A673 (cell line): ENCODE data around the gene CARMIL1. TPM values are rescaled to one million over a fixed set of nuclear protein-coding genes. Genes with fewer than 3 reads are reported as not detected.

ENCODE experiments used
- BruUV-seq: library from RNA; stranded (reverse); fragments of 400-500 nt; replicated peaks from 2 replicates; lab custom pipeline; 2021; lab: Mats Ljungman, UMichigan
- CTCF ChIA-PET: fragments of 300-600 bp; sonication (Branson Sonifier 250); formaldehyde crosslinking; loops from one replicate; lab custom pipeline; 2022; ENCODE audit warnings: antibody characterized with exemption; lab: Charles Lee
- POLR2A ChIA-PET: fragments of 300-600 bp; sonication (Branson Sonifier 250); formaldehyde crosslinking; loops from one replicate; lab custom pipeline; 2022; ENCODE audit warnings: antibody characterized with exemption; ENCODE audit not compliant: low non-redundant PET; lab: Charles Lee
- DNase-seq: peaks from one replicate; pipeline ENCODE4 v3.0.0-alpha.2; 2015; ENCODE audit warnings: low spot score
- H3K27ac ChIP-seq: fragments of 200-600 bp; sonication (generic); 2 replicates; pipeline ENCODE4 v1.5.1; 2016; ENCODE audit warnings: mixed run types, low read depth, mild to moderate bottlenecking, mixed read lengths, antibody characterized with exemption, low read length; ENCODE audit not compliant: poor library complexity, severe bottlenecking
- H3K27me3 ChIP-seq: fragments of 200-600 bp; sonication (generic); replicated peaks from 2 replicates; pipeline ENCODE4 v1.6.1; 2017; ENCODE audit warnings: mixed run types, low read depth, mild to moderate bottlenecking, mixed read lengths, antibody characterized with exemption, low read length; ENCODE audit not compliant: insufficient read depth, poor library complexity
- H3K36me3 ChIP-seq: fragments of 200-600 bp; sonication (generic); 2 replicates; pipeline ENCODE4 v1.6.1; 2016; ENCODE audit warnings: mixed run types, mild to moderate bottlenecking, mixed read lengths, antibody characterized with exemption, low read length; ENCODE audit not compliant: insufficient read depth, poor library complexity, severe bottlenecking
- H3K4me1 ChIP-seq: fragments of 200-600 bp; sonication (generic); 2 replicates; pipeline ENCODE4 v1.6.1; 2017; ENCODE audit warnings: mixed run types, mild to moderate bottlenecking, mixed read lengths, antibody characterized with exemption, low read length; ENCODE audit not compliant: insufficient read depth, poor library complexity, severe bottlenecking
- H3K4me3 ChIP-seq: fragments of 200-600 bp; sonication (generic); 2 replicates; pipeline ENCODE4 v1.5.1; 2016; ENCODE audit warnings: low read depth, mixed run types, mild to moderate bottlenecking, mixed read lengths, low read length; ENCODE audit not compliant: poor library complexity, severe bottlenecking
- H3K9me3 ChIP-seq: fragments of 200-600 bp; sonication (generic); 2 replicates; pipeline ENCODE4 v1.6.1; 2016; ENCODE audit warnings: mixed run types, low read depth, mild to moderate bottlenecking, mixed read lengths, antibody characterized with exemption, low read length; ENCODE audit not compliant: poor library complexity, severe bottlenecking
- EZH2 ChIP-seq: fragments of 200-600 bp; sonication (generic); IDR thresholded peaks from 2 replicates; pipeline ENCODE4 v1.6.1; 2017; ENCODE audit warnings: borderline replicate concordance, low read depth, mild to moderate bottlenecking, mixed read lengths, antibody characterized with exemption, low read length; ENCODE audit not compliant: poor library complexity, severe bottlenecking
- intact Hi-C: fragments of 100-400 bp; cut with micrococcal nuclease; formaldehyde crosslinking; loops from one replicate; pipeline ENCODE4 v1.10.0; 2022; ENCODE audit not compliant: unreplicated experiment
- total RNA-seq: library from RNA; stranded (reverse); gene quantifications from 2 replicates; pipeline ENCODE4 v1.2.3, GENCODE V29; 2021
- TF ChIP-seq, protein P1 (sequence below): fragments of 300-800, 200-600 bp; sonication (generic); conservative IDR thresholded peaks from 2 replicates; pipeline ENCODE4 v1.5.1; 2017; ENCODE audit warnings: low read depth, mild to moderate bottlenecking, antibody characterized with exemption, low read length, moderate library complexity, mixed read lengths

The CARMIL1 gene
- total RNA-seq, 1 experiment from 2014 or later = 7.2 TPM

DNA sequence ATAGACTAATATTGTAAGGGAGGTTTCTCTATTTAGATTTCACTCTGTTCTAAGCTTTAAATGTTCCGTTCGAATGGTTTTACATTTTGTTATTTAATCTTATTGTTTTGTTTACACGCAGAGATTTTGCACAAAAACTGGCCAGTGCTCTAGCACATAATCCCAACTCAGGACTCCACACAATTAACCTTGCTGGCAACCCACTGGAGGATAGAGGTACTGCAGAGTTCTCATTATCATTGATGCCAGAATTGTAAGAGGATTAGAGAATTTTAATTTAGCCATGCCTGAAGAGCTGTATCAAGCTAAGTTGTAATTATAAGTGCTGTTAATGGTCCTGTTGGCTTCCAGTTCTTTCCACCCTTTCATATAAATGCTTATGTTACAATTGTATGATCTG is 193.1 kb downstream of the CARMIL1 start:
- ChIA-PET POLR2A (interaction anchor here (0.7 kb wide), 1 partner anchor 8 kb away, joined by 5 read pairs; no protein-coding TSS in a partner anchor), CTCF (no interaction called here)
- Histone ChIP-seq H3K4me3 (no peak overlapping the region), H3K27me3 (no peaks in the 10 kb centered on the region), H3K9me3 (no peaks in the 10 kb centered on the region), H3K4me1 (no peaks in the 10 kb centered on the region), H3K27ac (no peak overlapping the region), H3K36me3 (no peaks in the 10 kb centered on the region)
- no TSS peak for BruUV-seq
- TF ChIP-seq, protein P1, sequence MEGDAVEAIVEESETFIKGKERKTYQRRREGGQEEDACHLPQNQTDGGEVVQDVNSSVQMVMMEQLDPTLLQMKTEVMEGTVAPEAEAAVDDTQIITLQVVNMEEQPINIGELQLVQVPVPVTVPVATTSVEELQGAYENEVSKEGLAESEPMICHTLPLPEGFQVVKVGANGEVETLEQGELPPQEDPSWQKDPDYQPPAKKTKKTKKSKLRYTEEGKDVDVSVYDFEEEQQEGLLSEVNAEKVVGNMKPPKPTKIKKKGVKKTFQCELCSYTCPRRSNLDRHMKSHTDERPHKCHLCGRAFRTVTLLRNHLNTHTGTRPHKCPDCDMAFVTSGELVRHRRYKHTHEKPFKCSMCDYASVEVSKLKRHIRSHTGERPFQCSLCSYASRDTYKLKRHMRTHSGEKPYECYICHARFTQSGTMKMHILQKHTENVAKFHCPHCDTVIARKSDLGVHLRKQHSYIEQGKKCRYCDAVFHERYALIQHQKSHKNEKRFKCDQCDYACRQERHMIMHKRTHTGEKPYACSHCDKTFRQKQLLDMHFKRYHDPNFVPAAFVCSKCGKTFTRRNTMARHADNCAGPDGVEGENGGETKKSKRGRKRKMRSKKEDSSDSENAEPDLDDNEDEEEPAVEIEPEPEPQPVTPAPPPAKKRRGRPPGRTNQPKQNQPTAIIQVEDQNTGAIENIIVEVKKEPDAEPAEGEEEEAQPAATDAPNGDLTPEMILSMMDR = peak; percentile 39
- no peak for TF ChIP-seq EZH2
- DNase-seq = peak; percentile 37
- intact Hi-C loops = no loop called here

DNA sequence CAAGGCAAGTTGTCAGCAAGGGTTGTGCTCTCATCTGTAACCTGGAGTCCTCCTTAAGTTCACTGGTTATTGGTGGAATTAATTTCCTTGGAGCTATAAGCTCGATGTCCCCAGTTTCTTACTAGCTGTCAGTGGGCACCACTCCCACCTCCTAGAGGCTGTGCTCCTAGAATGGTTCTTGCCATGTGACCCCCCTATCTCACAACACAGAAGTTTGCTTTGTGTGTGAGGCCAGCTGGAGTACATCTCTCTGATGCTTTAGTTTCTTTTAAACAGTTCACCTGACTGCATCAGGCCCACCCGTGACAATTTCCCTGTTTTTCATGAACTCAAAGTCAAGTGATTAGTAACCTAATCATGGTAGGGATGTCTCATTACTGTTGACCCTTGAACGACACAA is 193.7 kb downstream of the CARMIL1 start:
- Histone ChIP-seq H3K36me3 (no peaks in the 10 kb centered on the region), H3K4me1 (no peaks in the 10 kb centered on the region), H3K27me3 (no peaks in the 10 kb centered on the region), H3K9me3 (no peaks in the 10 kb centered on the region), H3K4me3 (no peak overlapping the region), H3K27ac (no peak overlapping the region)
- ChIA-PET CTCF (no interaction called here), POLR2A (interaction anchor here (0.7 kb wide), 1 partner anchor 8 kb away, joined by 5 read pairs; no protein-coding TSS in a partner anchor)
- DNase-seq = no peak
- intact Hi-C loops = no loop called here
- TF ChIP-seq, protein P1 = no peak
- TF ChIP-seq EZH2 = no peak
- no TSS peak for BruUV-seq

DNA sequence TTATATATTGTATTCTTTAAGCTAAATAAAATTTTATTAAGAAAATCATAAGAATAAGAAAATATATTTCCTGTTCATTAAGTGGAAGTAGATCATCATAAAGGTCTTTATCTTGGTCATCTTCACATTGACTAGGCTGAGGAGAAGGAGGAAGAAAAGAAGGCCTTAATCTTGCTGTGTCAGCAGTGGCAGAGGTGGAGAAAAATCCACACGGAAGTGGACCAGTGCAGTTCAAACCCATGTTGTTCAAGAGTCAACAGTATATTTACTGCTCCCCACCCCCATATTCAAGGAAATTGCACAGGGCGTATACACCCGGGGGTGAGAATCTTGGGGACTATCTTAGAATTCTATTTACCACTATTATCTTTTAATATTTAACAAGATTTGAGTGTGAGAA is 194.3 kb downstream of the CARMIL1 start:
- no peak for DNase-seq
- H3K36me3 ChIP-seq = no peaks in the 10 kb centered on the region
- BruUV-seq = no TSS peak
- H3K9me3 ChIP-seq = no peaks in the 10 kb centered on the region
- CTCF ChIA-PET = no interaction called here
- POLR2A ChIA-PET = no interaction called here
- no peaks in the 10 kb centered on the region for H3K27me3 ChIP-seq
- intact Hi-C loops = no loop called here
- no peaks in the 10 kb centered on the region for H3K4me1 ChIP-seq
- no peak overlapping the region for H3K4me3 ChIP-seq
- no peak overlapping the region for H3K27ac ChIP-seq
- TF ChIP-seq EZH2 = no peak
- TF ChIP-seq, protein P1 = no peak
